Activated naive CD4-positive, alpha-beta T cell treated with anti-CD3 and anti-CD28 coated beads, Interleukin-2, amount 50 U/mL, for 24 hours (primary cell): ENCODE data around the gene METTL9.
"Not testable (repeated sequence)": the region's sequence is repeated elsewhere in the genome, so short reads cannot be mapped to it uniquely, and the experiment has no call there.

Experiments
- H3K27ac Mint-ChIP-seq: one replicate; pipeline ENCODE4 v1.8.0; 2021; ENCODE audit warnings: mild to moderate bottlenecking, mixed read lengths
- H3K27me3 Mint-ChIP-seq: one replicate; pipeline ENCODE4 v1.8.0; 2021; ENCODE audit warnings: mixed read lengths
- H3K36me3 Mint-ChIP-seq: one replicate; pipeline ENCODE4 v1.8.0; 2021; ENCODE audit warnings: mixed read lengths
- H3K4me1 Mint-ChIP-seq: one replicate; pipeline ENCODE4 v1.8.0; 2021; ENCODE audit warnings: mixed read lengths
- H3K4me3 Mint-ChIP-seq: one replicate; pipeline ENCODE4 v1.8.0; 2021; ENCODE audit warnings: mild to moderate bottlenecking, mixed read lengths
- H3K9me3 Mint-ChIP-seq: one replicate; pipeline ENCODE4 v1.8.0; 2021; ENCODE audit warnings: mixed read lengths

The METTL9 gene

DNA sequence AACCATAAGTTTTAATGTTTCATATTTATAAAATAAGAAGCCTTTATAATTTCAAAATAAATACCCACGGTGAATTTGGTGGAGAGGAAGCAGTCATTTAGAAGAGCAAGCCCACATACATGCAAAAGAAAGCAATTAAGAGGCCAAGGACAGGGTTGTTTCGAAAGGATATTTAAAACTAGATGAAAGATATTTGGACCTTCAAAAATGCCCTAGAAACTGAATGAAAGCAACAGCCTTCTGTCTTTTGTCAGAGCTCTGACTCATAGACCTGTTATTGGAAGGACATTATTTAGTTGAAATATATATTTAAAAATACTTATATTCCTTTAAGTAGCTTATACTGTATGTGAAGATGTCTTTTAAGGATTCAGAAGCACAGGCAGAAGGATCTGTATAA, 8.6 kb upstream of the METTL9 start:
- H3K27ac Mint-ChIP-seq: no peak overlapping the region
- no peaks in the 10 kb centered on the region for H3K9me3 Mint-ChIP-seq
- no peaks in the 10 kb centered on the region for H3K36me3 Mint-ChIP-seq
- H3K27me3 Mint-ChIP-seq: no peaks in the 10 kb centered on the region
- no peak overlapping the region for H3K4me3 Mint-ChIP-seq
- H3K4me1 Mint-ChIP-seq: no peaks in the 10 kb centered on the region

DNA sequence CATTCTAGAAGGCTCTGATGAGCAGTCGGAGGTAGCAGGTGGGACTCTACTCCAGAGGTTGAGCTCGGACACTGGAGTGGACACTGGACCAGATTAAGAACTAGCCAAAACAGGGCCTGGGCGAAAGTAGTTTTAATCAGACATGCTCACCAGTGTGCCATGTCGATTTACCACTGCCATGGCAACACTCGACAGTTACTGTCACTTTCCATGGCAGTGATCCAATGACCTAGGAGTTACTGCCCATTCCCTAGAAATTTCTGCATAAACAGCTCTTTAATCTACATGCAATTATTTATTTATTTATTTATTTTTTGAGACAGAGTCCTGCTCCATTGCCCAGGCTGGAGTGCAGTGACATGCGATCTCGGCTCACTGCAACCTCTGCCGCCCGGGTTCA, 7.2 kb upstream of the METTL9 start:
- H3K27ac Mint-ChIP-seq: no peak overlapping the region
- no peaks in the 10 kb centered on the region for H3K36me3 Mint-ChIP-seq
- peaks cover 4% of the 10 kb centered on the region for H3K4me1 Mint-ChIP-seq
- no peak overlapping the region for H3K4me3 Mint-ChIP-seq
- no peaks in the 10 kb centered on the region for H3K27me3 Mint-ChIP-seq
- H3K9me3 Mint-ChIP-seq: no peaks in the 10 kb centered on the region

DNA sequence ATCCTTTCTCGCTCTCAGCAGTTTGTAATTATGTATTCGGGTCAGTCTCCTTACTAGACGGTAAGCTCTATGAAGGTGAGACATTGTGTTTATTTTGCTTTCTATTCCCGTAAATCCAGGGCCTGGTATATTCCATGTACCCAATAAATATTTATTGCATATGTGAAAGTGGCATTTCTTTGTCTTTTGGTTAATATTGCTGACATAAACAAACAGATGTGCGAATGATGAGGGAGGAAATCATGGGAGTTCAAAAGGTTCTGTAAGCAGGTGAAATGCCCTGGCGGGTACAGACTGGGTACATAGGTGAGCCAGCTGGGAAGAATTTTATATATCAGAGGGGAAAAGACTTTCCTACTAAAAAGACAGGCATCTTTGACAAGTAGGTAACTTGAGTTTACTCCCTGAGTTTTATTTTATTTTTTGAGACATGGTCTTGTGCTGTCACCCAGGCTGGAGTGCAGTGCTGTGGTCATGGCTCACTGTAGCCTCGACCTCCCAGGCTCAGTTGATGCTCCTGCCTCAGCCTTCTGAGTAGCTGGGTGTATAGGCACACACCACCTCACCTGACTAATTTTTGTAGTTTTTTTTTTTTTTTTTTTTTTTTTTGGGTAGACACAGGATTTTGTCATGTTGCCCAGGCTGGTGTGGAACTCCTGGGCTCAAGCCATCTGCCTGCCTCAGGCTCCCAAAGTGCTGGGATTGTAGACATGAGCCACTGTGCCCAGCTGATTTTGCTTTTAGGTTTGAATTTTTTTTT, 5.7 kb upstream of the METTL9 start:
- Mint-ChIP-seq H3K4me1 (peaks cover 18% of the 10 kb centered on the region), H3K9me3 (no peaks in the 10 kb centered on the region), H3K36me3 (no peaks in the 10 kb centered on the region), H3K27me3 (no peaks in the 10 kb centered on the region), H3K4me3 (no peak overlapping the region), H3K27ac (no peak overlapping the region)

DNA sequence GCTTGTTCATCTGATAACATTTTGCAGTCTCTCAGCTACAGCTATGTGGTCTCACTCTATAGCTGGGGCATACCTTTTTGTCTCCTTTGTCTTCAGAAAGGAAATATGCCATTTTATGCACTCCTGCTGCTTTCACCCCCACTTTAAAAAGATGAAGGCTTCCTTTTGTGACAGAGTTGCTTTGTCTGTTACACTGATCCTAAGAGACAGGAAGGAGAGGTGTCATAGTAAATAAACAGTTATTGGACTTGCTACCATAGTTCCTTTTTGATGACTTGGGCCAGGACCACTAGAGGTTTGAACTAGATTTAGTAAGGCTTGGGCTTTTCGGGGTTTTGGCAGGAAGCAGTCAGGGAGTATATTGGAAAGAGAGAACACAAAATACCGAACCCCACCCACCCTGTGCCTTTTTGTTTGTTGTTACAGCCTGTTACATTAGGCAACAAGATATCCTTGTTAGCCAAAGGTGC, 1.8 kb upstream of the METTL9 start:
- peaks cover 43% of the 10 kb centered on the region for H3K4me1 Mint-ChIP-seq
- H3K9me3 Mint-ChIP-seq: no peaks in the 10 kb centered on the region
- H3K4me3 Mint-ChIP-seq: peak overlapping the region; percentile 93
- peak overlapping the region; percentile 90 for H3K27ac Mint-ChIP-seq
- H3K27me3 Mint-ChIP-seq: no peaks in the 10 kb centered on the region
- no peaks in the 10 kb centered on the region for H3K36me3 Mint-ChIP-seq

DNA sequence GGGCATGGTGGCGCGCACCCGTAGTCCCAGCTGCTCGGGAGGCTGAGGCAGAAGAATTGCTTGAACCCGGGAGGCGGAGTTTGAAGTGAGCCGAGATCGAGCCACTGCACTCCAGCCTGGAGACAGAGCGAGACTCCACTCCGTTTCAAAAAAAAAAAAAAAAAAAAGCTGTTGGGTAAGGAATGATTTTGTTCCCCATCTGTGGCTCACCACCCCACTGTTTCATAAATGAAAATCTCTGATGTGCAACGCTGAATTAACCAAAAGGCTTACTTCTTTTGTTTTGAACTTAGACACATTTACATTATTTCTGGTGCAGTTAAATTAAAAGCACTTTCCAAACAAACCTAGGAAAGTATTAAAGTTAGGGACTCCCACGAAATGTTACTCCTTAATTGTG, 1.2 kb upstream of the METTL9 start:
- Mint-ChIP-seq H3K9me3 (no peaks in the 10 kb centered on the region), H3K36me3 (no peaks in the 10 kb centered on the region), H3K27me3 (no peaks in the 10 kb centered on the region), H3K27ac (peak overlapping the region; percentile 95), H3K4me3 (peak overlapping the region; percentile 93), H3K4me1 (peaks cover 44% of the 10 kb centered on the region)

DNA sequence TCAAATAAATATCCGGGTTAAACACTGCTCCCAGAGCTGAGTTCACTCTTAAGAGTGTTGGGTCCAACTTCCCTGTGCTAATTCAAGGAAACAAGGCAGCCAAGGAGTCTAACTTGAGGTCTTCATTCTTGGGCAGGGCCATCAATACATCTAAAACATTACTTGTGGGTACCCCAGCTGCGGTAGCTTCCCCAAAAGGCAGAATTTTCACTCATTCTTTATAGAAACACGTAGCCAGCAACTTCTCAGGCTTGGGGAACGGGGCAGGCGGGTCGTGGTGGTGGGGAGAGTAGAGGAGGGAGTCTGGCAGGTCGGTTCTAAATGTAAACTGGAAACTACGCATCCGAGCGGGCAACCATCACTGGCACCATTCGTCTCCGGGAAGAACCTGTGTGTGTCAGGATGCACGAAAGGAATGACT, 666 bp upstream of the METTL9 start:
- Mint-ChIP-seq H3K9me3 (no peaks in the 10 kb centered on the region), H3K4me3 (peak overlapping the region; percentile 93), H3K36me3 (no peaks in the 10 kb centered on the region), H3K27me3 (no peaks in the 10 kb centered on the region), H3K4me1 (peaks cover 49% of the 10 kb centered on the region), H3K27ac (peak overlapping the region; percentile 95)

DNA sequence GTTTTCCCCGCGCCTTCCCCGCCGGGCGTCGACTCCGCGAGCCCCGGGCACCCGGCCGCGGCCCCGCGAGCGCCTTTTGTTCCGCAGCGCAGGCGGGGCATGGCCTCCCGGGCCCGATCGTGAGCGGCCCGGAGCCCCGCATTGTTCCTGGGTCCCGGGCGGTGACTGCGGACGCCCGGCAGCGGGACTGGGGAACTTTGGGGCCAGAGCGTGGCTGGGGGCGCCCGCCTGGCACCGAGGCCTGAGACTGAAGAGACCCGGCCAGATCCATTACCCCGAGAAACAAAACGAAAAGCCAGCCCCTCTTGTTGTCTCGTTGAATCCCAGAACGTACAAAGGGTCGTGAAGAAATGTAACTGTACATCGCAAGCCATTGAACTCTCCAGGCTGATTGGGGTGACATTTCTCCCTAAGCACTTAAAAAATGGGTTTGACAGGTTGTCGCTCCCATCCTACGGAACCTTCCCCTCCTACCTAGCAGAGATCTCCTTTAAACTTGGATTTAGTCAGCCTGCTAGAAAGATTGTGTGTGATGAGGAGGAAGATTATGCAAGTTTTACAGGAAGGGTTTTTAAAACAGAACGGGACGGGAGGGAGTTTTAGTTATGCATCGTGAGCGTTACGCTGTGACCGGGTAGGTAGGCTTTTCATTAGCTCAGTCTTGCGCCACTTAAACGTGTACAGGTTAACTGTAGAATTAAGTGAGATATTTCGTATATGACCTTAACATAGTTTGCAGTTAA, 825 bp downstream of the METTL9 start:
- Mint-ChIP-seq H3K27ac (peak overlapping the region; percentile 96), H3K36me3 (no peaks in the 10 kb centered on the region), H3K4me1 (peaks cover 61% of the 10 kb centered on the region), H3K4me3 (peak overlapping the region; percentile 99), H3K27me3 (no peaks in the 10 kb centered on the region), H3K9me3 (no peaks in the 10 kb centered on the region)

DNA sequence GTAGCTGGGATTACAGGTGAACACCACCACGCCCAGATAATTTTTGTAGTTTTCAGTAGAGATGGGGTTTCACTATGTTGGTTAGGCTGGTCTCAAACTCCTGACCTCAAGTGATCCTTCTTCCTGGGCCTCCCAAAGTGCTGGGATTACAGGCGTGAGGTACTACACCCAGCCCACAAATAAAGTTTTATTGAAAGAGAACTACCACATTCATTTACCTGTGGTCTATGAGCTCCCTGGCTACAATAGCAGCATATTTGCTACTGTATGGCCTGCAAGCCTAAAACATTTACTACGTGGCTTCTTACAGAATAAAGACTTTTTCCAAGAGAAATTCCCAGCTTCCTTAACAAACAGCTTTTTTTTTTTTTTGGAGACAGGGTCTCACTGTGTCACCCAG, 3.4 kb downstream of the METTL9 start:
- Mint-ChIP-seq H3K36me3 (no peaks in the 10 kb centered on the region), H3K27ac (peak overlapping the region; percentile 23), H3K27me3 (no peaks in the 10 kb centered on the region), H3K4me3 (no peak overlapping the region), H3K9me3 (no peaks in the 10 kb centered on the region), H3K4me1 (peaks cover 70% of the 10 kb centered on the region)

DNA sequence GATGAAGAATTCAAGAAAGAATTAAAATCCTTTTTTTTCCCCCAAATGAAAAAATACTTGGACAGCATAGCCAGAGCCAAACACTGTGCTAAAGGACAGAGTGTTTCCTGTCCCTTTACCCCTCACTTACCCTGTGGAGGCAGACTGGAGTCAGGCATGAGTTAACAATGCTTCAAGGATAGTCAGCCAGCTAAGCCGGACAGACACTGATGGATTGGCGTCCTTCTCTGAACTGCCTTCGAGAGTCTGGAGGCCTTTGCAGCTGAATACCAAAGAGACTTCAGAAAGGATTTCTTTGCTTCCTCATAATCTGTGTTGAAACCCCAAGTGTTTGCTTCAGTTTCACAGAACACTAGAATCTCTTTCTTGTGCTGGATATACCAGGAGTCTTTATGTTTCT, 4.6 kb downstream of the METTL9 start:
- Mint-ChIP-seq H3K36me3 (no peaks in the 10 kb centered on the region), H3K27ac (no peak overlapping the region), H3K4me1 (peaks cover 70% of the 10 kb centered on the region), H3K9me3 (no peaks in the 10 kb centered on the region), H3K27me3 (no peaks in the 10 kb centered on the region), H3K4me3 (no peak overlapping the region)

DNA sequence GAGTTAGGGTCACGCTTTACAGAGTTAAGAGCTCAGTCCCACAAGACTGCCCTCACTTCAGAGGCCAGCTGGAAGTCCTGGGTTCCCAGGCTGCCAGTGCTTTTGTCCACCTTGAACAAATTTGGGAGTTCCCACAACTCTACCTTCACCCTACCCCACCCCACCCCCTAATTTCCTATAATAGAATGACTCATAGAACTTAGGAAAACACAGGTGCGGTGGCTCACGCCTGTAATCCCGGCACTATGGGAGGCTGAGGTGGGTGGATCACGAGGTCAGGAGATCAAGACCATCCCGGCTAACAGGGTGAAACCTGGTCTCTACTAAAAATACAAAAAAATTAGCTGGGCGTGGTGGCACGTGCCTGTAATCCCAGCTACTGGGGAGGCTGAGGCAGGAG, 6.5 kb downstream of the METTL9 start:
- not testable (repeated sequence) for H3K27ac Mint-ChIP-seq, H3K27me3 Mint-ChIP-seq, H3K36me3 Mint-ChIP-seq, H3K4me3 Mint-ChIP-seq, H3K9me3 Mint-ChIP-seq
- H3K4me1 Mint-ChIP-seq: peaks cover 82% of the 10 kb centered on the region

DNA sequence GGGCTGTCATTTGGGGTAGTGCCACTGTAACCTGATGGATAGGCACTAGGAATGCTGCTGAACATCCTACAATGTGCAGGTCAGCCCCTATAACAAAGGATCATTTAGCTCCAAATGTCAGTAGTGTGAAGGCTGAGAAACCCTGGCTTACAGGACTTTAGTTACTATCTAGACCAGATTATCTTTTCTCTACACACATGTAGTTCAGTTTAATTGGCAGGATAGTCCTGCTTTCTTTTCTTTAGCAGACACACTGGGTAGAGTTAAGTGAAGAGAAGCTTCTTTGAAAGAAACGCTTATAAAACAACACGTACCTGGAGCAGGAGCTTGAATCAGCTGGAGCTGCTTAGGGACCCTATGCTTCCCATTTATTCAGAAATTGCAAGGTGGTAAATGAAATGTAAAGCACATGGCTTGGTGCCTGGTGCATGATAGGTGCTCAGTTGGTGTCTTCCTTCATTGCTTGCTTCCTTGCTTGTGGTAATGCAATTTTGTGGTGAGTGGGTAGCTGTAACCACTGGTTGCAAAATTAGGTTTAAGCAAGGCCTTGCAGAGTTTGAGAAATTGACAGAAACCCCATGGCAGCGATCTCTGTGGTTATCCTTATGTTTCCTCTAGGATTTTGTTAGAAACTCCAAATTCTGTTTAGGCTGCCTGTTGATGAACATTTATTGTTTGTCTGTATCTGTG, 9.4 kb downstream of the METTL9 start:
- Mint-ChIP-seq H3K27ac (peak overlapping the region; percentile 21), H3K36me3 (no peaks in the 10 kb centered on the region), H3K9me3 (no peaks in the 10 kb centered on the region), H3K4me3 (no peak overlapping the region), H3K27me3 (no peaks in the 10 kb centered on the region), H3K4me1 (peaks cover 81% of the 10 kb centered on the region)

DNA sequence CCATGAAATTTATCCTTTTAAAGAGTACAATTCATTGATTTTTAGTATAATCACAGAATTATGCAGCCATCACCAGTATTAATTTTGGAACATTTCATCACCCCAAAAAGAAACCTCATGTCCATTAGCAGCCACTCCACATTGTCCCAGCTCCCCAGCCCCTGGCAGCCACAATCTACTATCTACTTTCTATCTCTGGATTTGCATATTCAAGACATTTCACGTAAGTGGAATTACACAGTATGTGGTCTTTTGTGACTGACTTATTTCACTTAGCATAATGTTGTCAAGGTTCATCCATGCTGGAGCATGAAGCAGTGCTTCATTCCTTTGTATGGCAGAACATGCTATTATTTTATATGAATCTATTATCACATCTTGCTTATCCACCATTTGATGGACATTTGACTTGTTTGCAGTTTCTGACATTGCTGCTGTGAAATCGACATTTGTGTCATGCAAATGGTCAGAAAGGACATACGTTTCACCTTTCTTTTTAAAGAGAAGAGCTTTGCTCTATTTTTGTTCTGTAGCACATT, 10.7 kb downstream of the METTL9 start:
- H3K4me1 Mint-ChIP-seq: peaks cover 82% of the 10 kb centered on the region

DNA sequence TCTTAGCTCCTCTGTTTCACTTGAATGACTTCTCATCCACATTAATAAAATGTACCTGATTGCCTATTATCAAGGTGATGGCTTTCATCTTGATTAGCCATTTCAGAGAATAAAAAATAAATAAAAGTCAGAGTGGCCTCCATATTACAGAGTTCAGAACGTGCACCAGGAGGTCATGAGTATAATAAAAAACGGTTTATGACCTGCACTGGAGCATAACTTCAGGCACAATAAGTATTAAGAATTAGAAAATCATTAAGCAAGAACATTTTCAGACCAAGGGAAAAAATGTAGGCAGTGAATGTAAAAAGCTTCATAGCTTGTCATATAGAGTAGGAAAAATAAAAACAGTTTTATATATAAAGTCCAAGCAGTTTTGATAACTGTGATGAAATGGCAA, 11.4 kb downstream of the METTL9 start:
- peaks cover 1% of the 10 kb centered on the region for H3K36me3 Mint-ChIP-seq
- no peak overlapping the region for H3K4me3 Mint-ChIP-seq
- H3K27me3 Mint-ChIP-seq: no peaks in the 10 kb centered on the region
- no peaks in the 10 kb centered on the region for H3K9me3 Mint-ChIP-seq
- H3K27ac Mint-ChIP-seq: no peak overlapping the region
- peaks cover 82% of the 10 kb centered on the region for H3K4me1 Mint-ChIP-seq

More for the DNA sequence above, 10.7 kb downstream of the METTL9 start:
- no peaks in the 10 kb centered on the region for H3K36me3 Mint-ChIP-seq
- no peak overlapping the region for H3K4me3 Mint-ChIP-seq
- no peak overlapping the region for H3K27ac Mint-ChIP-seq
- H3K9me3 Mint-ChIP-seq: no peaks in the 10 kb centered on the region
- no peaks in the 10 kb centered on the region for H3K27me3 Mint-ChIP-seq

DNA sequence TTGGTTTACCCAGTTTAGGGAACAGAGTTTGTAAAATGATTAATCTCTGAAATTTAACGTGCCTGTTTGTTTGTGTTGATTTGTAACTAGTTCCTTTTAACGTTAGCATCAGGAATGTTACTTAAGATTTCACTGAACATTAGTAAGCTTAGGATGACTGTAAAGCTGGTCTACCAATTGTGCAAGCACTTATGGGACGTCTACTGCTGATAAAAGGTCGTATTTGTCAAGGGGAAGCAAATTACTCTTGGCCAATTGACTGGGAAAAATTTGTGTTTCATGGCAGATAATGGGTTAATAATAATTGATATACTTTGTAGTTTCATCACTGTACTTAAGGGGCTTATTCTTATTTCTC, 11.8 kb downstream of the METTL9 start:
- Mint-ChIP-seq H3K9me3 (no peaks in the 10 kb centered on the region), H3K4me1 (peaks cover 83% of the 10 kb centered on the region), H3K36me3 (peaks cover 2% of the 10 kb centered on the region), H3K27ac (no peak overlapping the region), H3K27me3 (no peaks in the 10 kb centered on the region), H3K4me3 (peak overlapping the region; percentile 19)

DNA sequence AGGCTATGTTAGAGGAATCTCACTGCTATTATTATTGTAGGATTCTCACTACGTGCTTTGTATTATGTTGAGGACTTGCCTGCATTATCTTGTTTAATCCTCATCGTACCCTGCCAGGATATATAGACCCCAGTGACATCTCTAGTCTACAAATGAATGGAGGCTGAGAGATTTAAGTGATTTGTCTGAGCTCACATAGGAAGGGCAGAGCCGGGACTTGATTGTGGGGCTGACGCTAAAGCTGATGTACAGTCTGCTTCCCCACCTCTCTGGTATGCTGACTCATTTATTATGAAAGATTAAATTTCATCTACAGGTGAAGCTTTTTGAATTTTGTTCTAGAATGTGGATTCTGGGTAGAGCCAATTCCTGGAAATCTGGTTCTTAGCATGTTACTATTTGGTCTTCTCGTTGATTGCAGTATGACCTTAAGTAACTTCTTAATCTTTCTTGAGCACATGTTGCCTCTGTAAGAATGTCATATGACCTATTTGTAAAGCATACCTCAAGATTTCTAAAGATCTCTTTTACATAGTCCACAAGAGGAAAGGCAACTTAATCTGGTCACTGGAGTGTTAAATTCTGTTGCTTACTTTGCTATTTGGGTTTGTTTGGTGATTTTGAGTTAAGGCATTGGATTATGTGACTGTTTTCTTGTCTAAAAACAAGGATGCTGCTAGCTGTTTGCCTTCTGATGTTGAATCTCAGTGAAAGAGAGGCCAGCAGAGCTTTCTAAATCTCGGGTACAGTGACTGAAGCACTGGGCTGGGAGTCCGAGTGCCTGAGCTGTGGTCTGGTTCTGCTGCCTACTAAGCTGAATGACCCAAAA, 12.4 kb downstream of the METTL9 start:
- peak overlapping the region; percentile 75 for H3K27ac Mint-ChIP-seq
- no peaks in the 10 kb centered on the region for H3K27me3 Mint-ChIP-seq
- peaks cover 2% of the 10 kb centered on the region for H3K36me3 Mint-ChIP-seq
- no peak overlapping the region for H3K4me3 Mint-ChIP-seq
- H3K9me3 Mint-ChIP-seq: no peaks in the 10 kb centered on the region
- H3K4me1 Mint-ChIP-seq: peaks cover 84% of the 10 kb centered on the region
